LoVo (cell line): ENCODE results near the gene PRDM16.

Source experiments
- DNase-seq: peaks from one replicate; pipeline ENCODE4 v3.0.0-alpha.2; 2016; ENCODE audit warnings: low spot score

PRDM16 gene

GRCh38 chr1:3307359-3307758 is 238.4 kb downstream of the PRDM16 start:
- DNase-seq, result no peak

- no peak for DNase-seq
These were observed 239.1 kb downstream of the PRDM16 start for GRCh38 chr1:3308053-3308452.

- DNase-seq, result no peak
These were observed 241.9 kb downstream of the PRDM16 start for GRCh38 chr1:3310718-3311400.

- no peak for DNase-seq
These were observed 242.7 kb downstream of the PRDM16 start for GRCh38 chr1:3311711-3312110.

DNA sequence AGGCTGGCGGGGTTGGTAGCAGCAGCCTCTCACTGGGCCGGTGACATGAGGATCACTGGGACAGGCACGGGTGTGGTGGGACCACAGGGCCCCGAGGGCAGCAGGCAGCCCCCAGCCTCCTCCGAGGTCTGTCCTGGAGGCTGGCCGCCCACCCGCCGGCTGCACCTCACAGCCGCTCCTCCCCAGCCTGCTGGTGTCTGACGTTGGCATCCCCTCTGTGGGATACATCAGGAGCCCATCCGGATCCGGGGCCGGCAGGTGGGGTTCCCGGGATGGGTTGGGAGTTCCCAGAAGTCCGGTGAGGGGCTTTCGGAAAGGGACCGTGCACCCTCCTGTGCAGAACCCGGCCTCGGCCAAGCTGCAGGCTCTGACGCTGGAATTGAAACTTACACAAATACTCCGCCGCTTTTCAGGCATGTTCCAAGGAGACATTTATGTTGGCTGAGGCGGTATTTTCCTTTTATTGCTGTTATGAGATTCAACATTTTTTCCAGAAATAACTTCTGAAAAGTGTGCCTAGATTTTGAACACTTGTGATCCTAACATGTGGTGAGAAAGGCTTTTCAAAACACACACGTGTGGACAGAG is 243.4 kb downstream of the PRDM16 start:
- DNase-seq, result no peak

- peak; percentile 84 for DNase-seq
These were observed 244.0 kb downstream of the PRDM16 start for GRCh38 chr1:3312898-3313575.

- DNase-seq, result no peak
These were observed 244.6 kb downstream of the PRDM16 start for GRCh38 chr1:3313576-3313950.

GRCh38 chr1:3314491-3315381 is 245.7 kb downstream of the PRDM16 start:
- no peak for DNase-seq

DNA sequence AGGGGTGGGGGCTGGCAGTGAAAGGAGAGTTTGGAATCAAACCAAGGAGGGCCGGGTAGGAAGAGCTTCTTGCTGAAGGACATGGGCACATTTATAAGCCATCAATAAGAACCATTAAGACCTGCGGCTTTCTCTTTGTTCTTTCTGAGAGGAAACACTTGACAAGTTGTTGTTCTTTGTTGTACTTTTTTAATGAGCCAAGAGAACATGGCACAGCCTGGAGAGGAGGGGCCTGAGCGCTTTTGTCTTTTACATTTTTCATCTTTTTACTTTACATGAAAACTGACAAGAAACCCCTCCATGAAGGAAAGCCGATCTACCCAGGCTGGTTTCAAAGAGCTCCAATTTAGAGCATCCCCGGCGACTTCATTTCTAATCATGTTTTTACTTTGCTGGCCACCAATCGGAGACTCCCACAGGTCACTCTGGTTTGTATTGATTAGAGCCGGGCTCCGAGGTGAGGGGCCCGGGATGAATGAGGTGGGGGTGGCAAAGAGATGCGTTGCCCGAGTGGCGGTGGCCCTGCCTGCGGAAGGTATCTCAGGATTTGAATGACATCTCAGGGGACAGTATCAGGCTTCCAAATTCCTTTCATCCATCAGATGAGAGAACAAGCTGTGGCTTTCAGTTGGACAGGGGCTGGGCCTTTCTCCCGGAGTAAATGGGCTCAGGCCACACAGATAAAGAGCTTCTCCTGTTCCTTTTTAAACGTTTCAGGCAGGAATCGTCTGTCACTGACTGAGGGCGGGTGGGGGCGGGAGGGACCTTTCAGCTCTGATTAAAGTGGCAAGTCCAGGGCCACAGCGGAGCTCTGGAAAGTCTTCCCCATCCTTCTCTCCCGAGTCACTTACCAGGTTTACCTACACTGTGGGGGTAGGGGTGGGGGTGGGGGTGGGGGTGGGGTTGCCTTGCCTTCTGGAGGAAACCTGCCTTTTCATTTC is 246.7 kb downstream of the PRDM16 start:
- DNase-seq, result no peak

- DNase-seq, result no peak
These were observed 247.4 kb downstream of the PRDM16 start for GRCh38 chr1:3316340-3316943.

- no peak for DNase-seq
These were observed 248.5 kb downstream of the PRDM16 start for GRCh38 chr1:3317456-3317855.

DNA sequence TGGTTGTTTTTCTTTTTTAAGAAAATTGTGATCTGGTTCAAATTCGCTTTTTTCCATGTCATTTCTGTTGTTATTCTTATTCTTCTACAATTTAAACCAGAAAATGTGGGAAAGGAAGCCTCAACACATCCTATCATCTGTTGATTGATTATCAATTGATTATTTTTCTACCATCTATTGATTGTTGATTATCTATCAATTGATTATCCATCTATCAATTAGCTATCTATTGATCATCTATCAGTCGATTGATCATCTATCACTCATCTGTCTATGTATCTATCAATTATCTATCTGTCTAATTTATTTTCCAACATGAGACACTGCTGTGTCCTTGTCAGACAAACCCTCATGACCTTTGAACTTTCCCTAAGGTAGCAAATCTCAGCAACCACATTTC is 249.3 kb downstream of the PRDM16 start:
- no peak for DNase-seq

DNA sequence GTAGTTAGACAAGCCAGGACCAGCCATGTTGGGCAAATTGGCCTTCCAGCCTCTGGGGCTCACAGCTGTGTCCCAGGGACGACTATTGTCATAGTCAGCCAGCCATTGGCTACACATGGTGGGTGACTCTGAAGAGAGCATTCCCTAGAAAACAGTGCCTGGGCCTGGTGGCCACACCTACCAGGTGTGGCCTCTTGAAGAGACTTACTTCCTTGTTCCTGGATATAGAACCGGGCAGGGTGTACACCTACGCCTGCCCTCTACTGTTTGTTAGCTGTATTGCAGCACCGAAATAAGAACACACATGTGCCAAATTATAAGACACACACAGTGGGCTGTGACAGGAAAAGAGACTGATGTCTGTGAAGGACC is 250.9 kb downstream of the PRDM16 start:
- DNase-seq, result peak; percentile 76

GRCh38 chr1:3320246-3321152 is 251.5 kb downstream of the PRDM16 start:
- DNase-seq, result peak; percentile 18

GRCh38 chr1:3321559-3322449 is 252.8 kb downstream of the PRDM16 start:
- DNase-seq, result no peak

DNA sequence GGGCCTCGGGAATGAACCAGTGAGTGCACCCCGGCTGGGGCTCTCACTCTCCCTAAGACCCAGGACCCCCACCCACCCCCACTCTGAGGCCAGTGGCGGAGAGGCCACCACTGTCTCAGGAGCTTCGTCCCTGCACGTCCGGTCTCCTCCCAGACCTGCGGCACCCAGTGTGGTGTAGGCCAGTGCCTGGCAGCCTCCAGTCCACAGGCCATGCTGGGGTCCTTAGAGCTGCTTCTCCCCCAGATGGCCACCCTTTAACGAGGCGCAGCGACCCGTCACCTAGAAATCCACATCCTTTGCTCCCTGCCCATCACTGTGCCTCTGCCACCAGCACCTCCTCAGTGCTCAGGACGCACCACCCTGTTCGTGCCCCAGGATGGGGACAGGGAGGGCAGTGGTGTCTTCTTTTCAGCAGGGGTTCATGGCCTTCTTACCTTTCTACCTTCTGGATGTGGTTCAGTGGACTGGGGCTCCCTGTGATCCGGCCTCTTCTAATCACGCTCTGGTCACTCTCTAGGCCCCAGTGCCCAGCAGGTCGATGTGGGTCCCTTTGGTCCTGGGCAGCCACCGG is 253.5 kb downstream of the PRDM16 start:
- DNase-seq, result no peak

GRCh38 chr1:3323021-3323795 is 254.2 kb downstream of the PRDM16 start:
- DNase-seq, result no peak
